Peyer's patch (tissue), 4 donors: Measurements from ENCODE around the gene AIG1. TPM values are rescaled to one million over a fixed set of nuclear protein-coding genes. Genes with fewer than 3 reads are reported as not detected.

Experiments used
- DNase-seq, 3 donors: peaks; one replicate each; pipeline ENCODE4 v3.0.0-alpha.2; 2017 to 2019
- H3K27ac ChIP-seq, 4 donors: fragments of 200-600 bp; sonication (generic); one replicate each; pipeline ENCODE4 v1.5.1; 2016 to 2019
- H3K27me3 ChIP-seq, 2 donors: fragments of 200-600 bp; sonication (generic); one replicate each; pipeline ENCODE4 v1.5.1; 2019
- H3K36me3 ChIP-seq, 3 donors: fragments of 200-600 bp; sonication (generic); one replicate each; pipeline ENCODE4 v1.5.1; 2016 to 2019
- H3K4me1 ChIP-seq, 4 donors: fragments of 200-600 bp; sonication (generic); one replicate each; pipeline ENCODE4 v1.5.1; 2016 to 2019
- H3K4me3 ChIP-seq, 4 donors: fragments of 200-600 bp; sonication (generic); 1 replicate in 3 of 4; 2 replicates in 1 of 4; pipeline ENCODE4 v1.5.1; 2016 to 2019; ENCODE audit warnings: mild to moderate bottlenecking in 1 of 4
- H3K9me3 ChIP-seq, 4 donors: fragments of 200-600 bp; sonication (generic); one replicate each; pipeline ENCODE4 v1.5.1; 2016 to 2019; ENCODE audit warnings: mild to moderate bottlenecking in 1 of 4
- CTCF ChIP-seq, 6 experiments: fragments of 450-650 bp in 4 of 6; fragments of 200-600 bp in 2 of 6; sonication (generic) in 1 of 6; IDR thresholded peaks; one replicate each; pipeline ENCODE4 v1.5.1; 2017 to 2019; ENCODE audit warnings: antibody characterized with exemption in 6 of 6, mild to moderate bottlenecking in 3 of 6, moderate library complexity in 1 of 6
- POLR2A ChIP-seq, 2 donors: fragments of 450-650 bp; IDR thresholded peaks; one replicate each; pipeline ENCODE4 v1.5.1; 2017; ENCODE audit warnings: antibody characterized with exemption in 2 of 2, mild to moderate bottlenecking in 2 of 2, moderate library complexity in 2 of 2
- total RNA-seq, 4 donors: library from RNA; depleted of rRNA; stranded (reverse); fragments of >200 nt; gene quantifications; one replicate each; pipeline ENCODE4 v1.1.0, GENCODE V29; 2016

AIG1 gene
- total RNA-seq, 4 donors from 2014 or later, result 9.1 to 133 (median 84.9) TPM

GRCh38 chr6:143155681-143156080 is 95.0 kb downstream of the AIG1 start:
- Histone ChIP-seq H3K9me3 (no peaks in the 10 kb centered on the region), H3K36me3 (no peaks in the 10 kb centered on the region), H3K4me1 (no peaks in the 10 kb centered on the region), H3K27me3 (no peaks in the 10 kb centered on the region), H3K27ac (no peak overlapping the region), H3K4me3 (no peak overlapping the region)
- DNase-seq, result no peak
- TF ChIP-seq POLR2A (IDR thresholded peaks at IDR 0.05), result no peak
- no peak for TF ChIP-seq CTCF (IDR thresholded peaks at IDR 0.05)

GRCh38 chr6:143157131-143157530 is 96.4 kb downstream of the AIG1 start:
- Histone ChIP-seq H3K9me3 (no peaks in the 10 kb centered on the region), H3K4me3 (no peak overlapping the region), H3K4me1 (no peaks in the 10 kb centered on the region), H3K27me3 (no peaks in the 10 kb centered on the region), H3K36me3 (no peaks in the 10 kb centered on the region), H3K27ac (no peak overlapping the region)
- no peak for TF ChIP-seq CTCF (IDR thresholded peaks at IDR 0.05)
- no peak for TF ChIP-seq POLR2A (IDR thresholded peaks at IDR 0.05)
- DNase-seq, result no peak

GRCh38 chr6:143158113-143158581 is 97.5 kb downstream of the AIG1 start:
- TF ChIP-seq POLR2A (IDR thresholded peaks at IDR 0.05), result no peak
- TF ChIP-seq CTCF (IDR thresholded peaks at IDR 0.05), result no peak
- no peak for DNase-seq
- no peaks in the 10 kb centered on the region for H3K4me1 ChIP-seq
- no peak overlapping the region for H3K4me3 ChIP-seq
- no peak overlapping the region for H3K27ac ChIP-seq
- no peaks in the 10 kb centered on the region for H3K27me3 ChIP-seq
- no peaks in the 10 kb centered on the region for H3K9me3 ChIP-seq
- H3K36me3 ChIP-seq, result no peaks in the 10 kb centered on the region

GRCh38 chr6:143159001-143159400 is 98.3 kb downstream of the AIG1 start:
- Histone ChIP-seq H3K36me3 (no peaks in the 10 kb centered on the region), H3K27ac (no peak overlapping the region), H3K27me3 (no peaks in the 10 kb centered on the region), H3K4me1 (no peaks in the 10 kb centered on the region), H3K9me3 (no peaks in the 10 kb centered on the region), H3K4me3 (no peak overlapping the region)
- TF ChIP-seq CTCF (IDR thresholded peaks at IDR 0.05), result no peak
- TF ChIP-seq POLR2A (IDR thresholded peaks at IDR 0.05), result no peak
- no peak for DNase-seq

- no peak for DNase-seq
- Histone ChIP-seq H3K4me1 (no peaks in the 10 kb centered on the region), H3K4me3 (no peak overlapping the region), H3K9me3 (no peaks in the 10 kb centered on the region), H3K27ac (no peak overlapping the region), H3K36me3 (no peaks in the 10 kb centered on the region), H3K27me3 (no peaks in the 10 kb centered on the region)
- no peak for TF ChIP-seq POLR2A (IDR thresholded peaks at IDR 0.05)
- no peak for TF ChIP-seq CTCF (IDR thresholded peaks at IDR 0.05)
These were observed 99.3 kb downstream of the AIG1 start for GRCh38 chr6:143160015-143160414.
